Mucosa of stomach (tissue), 1 donor: Measurements from ENCODE around the gene SORCS2.

Experiments
- H3K27me3 ChIP-seq: one replicate; pipeline ENCODE4 v1.7.0; 2013; ENCODE audit warnings: mild to moderate bottlenecking, low read length; ENCODE audit not compliant: control insufficient read depth, insufficient read depth
- H3K36me3 ChIP-seq: one replicate; pipeline ENCODE4 v1.7.0; 2013; ENCODE audit warnings: low read length; ENCODE audit not compliant: control insufficient read depth, insufficient read depth
- H3K4me1 ChIP-seq: one replicate; pipeline ENCODE4 v1.7.0; 2013; ENCODE audit warnings: mild to moderate bottlenecking, low read length; ENCODE audit not compliant: control insufficient read depth, insufficient read depth
- H3K4me3 ChIP-seq: one replicate; pipeline ENCODE4 v1.7.0; 2013; ENCODE audit warnings: low read length
- H3K9ac ChIP-seq: one replicate; pipeline ENCODE4 v1.7.0; 2013; ENCODE audit warnings: mild to moderate bottlenecking, low read length, moderate library complexity
- H3K9me3 ChIP-seq: one replicate; pipeline ENCODE4 v1.7.0; 2013; ENCODE audit warnings: mild to moderate bottlenecking, low read length, moderate library complexity; ENCODE audit not compliant: control insufficient read depth
- donor health status: Pancreatic carcinoma.

The SORCS2 gene

GRCh38 chr4:7190278-7190594, 2.1 kb upstream of the SORCS2 start:
- Histone ChIP-seq H3K9ac (no peak overlapping the region), H3K4me1 (peaks cover 10% of the 10 kb centered on the region), H3K36me3 (no peaks in the 10 kb centered on the region), H3K27me3 (peaks cover 75% of the 10 kb centered on the region), H3K9me3 (no peaks in the 10 kb centered on the region), H3K4me3 (no peak overlapping the region)

- no peak overlapping the region for H3K4me3 ChIP-seq
- peaks cover 79% of the 10 kb centered on the region for H3K27me3 ChIP-seq
- H3K4me1 ChIP-seq = peaks cover 10% of the 10 kb centered on the region
- no peaks in the 10 kb centered on the region for H3K9me3 ChIP-seq
- no peaks in the 10 kb centered on the region for H3K36me3 ChIP-seq
- no peak overlapping the region for H3K9ac ChIP-seq
Observed at GRCh38 chr4:7190691-7191545, 1.4 kb upstream of the SORCS2 start.

- Histone ChIP-seq H3K9me3 (no peaks in the 10 kb centered on the region), H3K4me1 (peaks cover 10% of the 10 kb centered on the region), H3K9ac (peak overlapping the region; percentile 7), H3K4me3 (no peak overlapping the region), H3K36me3 (no peaks in the 10 kb centered on the region), H3K27me3 (peaks cover 82% of the 10 kb centered on the region)
Observed at GRCh38 chr4:7191546-7192251, 639 bp upstream of the SORCS2 start.

- H3K36me3 ChIP-seq = no peaks in the 10 kb centered on the region
- H3K9ac ChIP-seq = no peak overlapping the region
- peaks cover 10% of the 10 kb centered on the region for H3K4me1 ChIP-seq
- no peak overlapping the region for H3K4me3 ChIP-seq
- no peaks in the 10 kb centered on the region for H3K9me3 ChIP-seq
- H3K27me3 ChIP-seq = peaks cover 70% of the 10 kb centered on the region
Observed at GRCh38 chr4:7193030-7193958, 956 bp downstream of the SORCS2 start.

GRCh38 chr4:7194251-7195140, 2.2 kb downstream of the SORCS2 start:
- Histone ChIP-seq H3K4me3 (no peak overlapping the region), H3K4me1 (peaks cover 10% of the 10 kb centered on the region), H3K9ac (no peak overlapping the region), H3K27me3 (peaks cover 58% of the 10 kb centered on the region), H3K9me3 (no peaks in the 10 kb centered on the region), H3K36me3 (no peaks in the 10 kb centered on the region)

GRCh38 chr4:7195141-7195515, 2.8 kb downstream of the SORCS2 start:
- Histone ChIP-seq H3K9ac (no peak overlapping the region), H3K4me1 (peaks cover 10% of the 10 kb centered on the region), H3K27me3 (peaks cover 53% of the 10 kb centered on the region), H3K4me3 (no peak overlapping the region), H3K9me3 (no peaks in the 10 kb centered on the region), H3K36me3 (no peaks in the 10 kb centered on the region)

- peaks cover 10% of the 10 kb centered on the region for H3K4me1 ChIP-seq
- no peaks in the 10 kb centered on the region for H3K36me3 ChIP-seq
- no peaks in the 10 kb centered on the region for H3K9me3 ChIP-seq
- H3K9ac ChIP-seq = no peak overlapping the region
- H3K4me3 ChIP-seq = no peak overlapping the region
- H3K27me3 ChIP-seq = peaks cover 53% of the 10 kb centered on the region
Observed at GRCh38 chr4:7195546-7196287, 3.4 kb downstream of the SORCS2 start.

GRCh38 chr4:7196288-7196651, 3.9 kb downstream of the SORCS2 start:
- Histone ChIP-seq H3K9me3 (no peaks in the 10 kb centered on the region), H3K27me3 (peaks cover 49% of the 10 kb centered on the region), H3K9ac (no peak overlapping the region), H3K4me3 (no peak overlapping the region), H3K4me1 (peaks cover 10% of the 10 kb centered on the region), H3K36me3 (no peaks in the 10 kb centered on the region)

GRCh38 chr4:7196736-7197135, 4.4 kb downstream of the SORCS2 start:
- Histone ChIP-seq H3K36me3 (no peaks in the 10 kb centered on the region), H3K27me3 (peaks cover 44% of the 10 kb centered on the region), H3K9ac (no peak overlapping the region), H3K9me3 (no peaks in the 10 kb centered on the region), H3K4me1 (peaks cover 10% of the 10 kb centered on the region), H3K4me3 (no peak overlapping the region)

- H3K9ac ChIP-seq = no peak overlapping the region
- H3K4me3 ChIP-seq = no peak overlapping the region
- H3K9me3 ChIP-seq = no peaks in the 10 kb centered on the region
- no peaks in the 10 kb centered on the region for H3K36me3 ChIP-seq
- peaks cover 6% of the 10 kb centered on the region for H3K4me1 ChIP-seq
- H3K27me3 ChIP-seq = peaks cover 38% of the 10 kb centered on the region
Observed at GRCh38 chr4:7197910-7198309, 5.6 kb downstream of the SORCS2 start.
